K562 (cell line): ENCODE data around the gene G6PC1. TPM values are rescaled to one million over a fixed set of nuclear protein-coding genes. Genes with fewer than 3 reads are reported as not detected.

Source experiments
- ATAC-seq: fragments of 200-7000 bp; cut with Tn5 transposase; 3 replicates; pipeline ENCODE4 v1.9.1; 2020; ENCODE audit warnings: moderate library complexity
- BruUV-seq: library from RNA; stranded (reverse); fragments of 400-500 nt; replicated peaks from 2 replicates; lab custom pipeline; 2021; lab: Mats Ljungman, UMichigan
- CTCF ChIA-PET: fragments of 300-600 bp; formaldehyde crosslinking; extraction: SDS; loops from one replicate; lab custom pipeline; 2021; ENCODE audit warnings: low intra/inter-chr PET ratio; lab: Yijun Ruan, JAX
- POLR2A ChIA-PET: fragments of 300-600, 350-650 bp; sonication (Branson Sonifier 250); formaldehyde crosslinking; extraction: SDS; loops from one replicate; lab custom pipeline; 2021; ENCODE audit warnings: antibody characterized with exemption, inconsistent platforms; lab: Yijun Ruan, JAX
- DNase-seq, 4 experiments: peaks; one replicate each; pipeline versions ENCODE4 v3.0.0 to v3.0.0-alpha.2; 2011 to 2018; ENCODE audit warnings: low spot score in 3 of 4, mixed read lengths in 3 of 4; ENCODE audit errors: extremely low read depth in 1 of 4
- FAIRE-seq: peaks from 2 replicates; lab custom pipeline; 2011; peaks lifted over from hg19 to GRCh38; lab: Jason Lieb, UNC
- H2AFZ ChIP-seq: 2 replicates; pipeline ENCODE4 v1.6.0; 2011; ENCODE audit warnings: low read depth, low read length, control low read depth, inconsistent platforms
- H3K27ac ChIP-seq: fragments of 200-600 bp; 3 replicates; pipeline ENCODE4 v1.8.0; 2011; ENCODE audit warnings: low read depth, mild to moderate bottlenecking, control low read depth, inconsistent platforms, low read length, moderate library complexity, mixed read lengths; ENCODE audit errors: extremely low read depth
- H3K27me3 ChIP-seq, 2 experiments: fragments of 300-600 bp in 1 of 2; 2 replicates in 1 of 2; 3 replicates in 1 of 2; pipeline versions ENCODE4 v1.6.0 to v1.8.0; 2011; ENCODE audit warnings: inconsistent platforms in 2 of 2, low read length in 2 of 2, mild to moderate bottlenecking in 1 of 2, mixed read lengths in 1 of 2, moderate library complexity in 1 of 2; ENCODE audit not compliant: control insufficient read depth in 2 of 2, insufficient read depth in 2 of 2
- H3K36me3 ChIP-seq: fragments of 300-600 bp; 3 replicates; pipeline ENCODE4 v1.8.0; 2011; ENCODE audit warnings: mild to moderate bottlenecking, low read length, inconsistent platforms; ENCODE audit not compliant: control insufficient read depth, insufficient read depth
- H3K4me1 ChIP-seq, 2 experiments: fragments of 200-600 bp in 1 of 2; replicated peaks in 1 of 2; 2 replicates in 1 of 2; 3 replicates in 1 of 2; pipeline versions ENCODE4 v1.5.1 to v1.8.0; 2011; ENCODE audit warnings: inconsistent platforms in 2 of 2, low read length in 2 of 2, mild to moderate bottlenecking in 1 of 2, mixed read lengths in 1 of 2, moderate library complexity in 1 of 2; ENCODE audit not compliant: control insufficient read depth in 2 of 2, insufficient read depth in 2 of 2
- H3K4me2 ChIP-seq: 2 replicates; pipeline ENCODE4 v1.6.1; 2011; ENCODE audit warnings: low read length, control low read depth, inconsistent platforms, mixed read lengths; ENCODE audit not compliant: insufficient read depth
- H3K4me3 ChIP-seq: fragments of 200-600 bp; sonication (generic), shearing (Covaris generic); 2 replicates; pipeline ENCODE4 v1.5.1; 2016; ENCODE audit warnings: control low read depth, inconsistent platforms
- H3K79me2 ChIP-seq: fragments of 200-600 bp; 3 replicates; pipeline ENCODE4 v1.8.0; 2011; ENCODE audit warnings: low read length, inconsistent platforms; ENCODE audit not compliant: control insufficient read depth, insufficient read depth
- H3K9ac ChIP-seq, 2 experiments: 2 replicates each; pipeline versions ENCODE4 v1.6.0 to v1.6.1; 2011; ENCODE audit warnings: low read depth in 2 of 2, low read length in 2 of 2, control low read depth in 1 of 2, inconsistent platforms in 1 of 2, mild to moderate bottlenecking in 1 of 2, mixed read lengths in 1 of 2; ENCODE audit not compliant: insufficient read depth in 1 of 2
- H3K9me1 ChIP-seq: one replicate; pipeline ENCODE4 v1.6.0; 2011; ENCODE audit warnings: inconsistent platforms, mild to moderate bottlenecking, low read length, moderate library complexity; ENCODE audit not compliant: control insufficient read depth, insufficient read depth
- H3K9me3 ChIP-seq: replicated peaks from 2 replicates; pipeline ENCODE4 v1.5.1; 2011; ENCODE audit warnings: low read depth, low read length, inconsistent platforms; ENCODE audit not compliant: control insufficient read depth, insufficient read depth
- H4K20me1 ChIP-seq: replicated peaks from 2 replicates; pipeline ENCODE4 v1.6.1; 2011; ENCODE audit warnings: low read length, inconsistent platforms, mixed read lengths; ENCODE audit not compliant: control insufficient read depth, insufficient read depth
- BCL6 ChIP-seq: fragments of 250-450 bp; sonication (Bioruptor Pico); IDR thresholded peaks from 2 replicates; pipeline ENCODE4 v1.4.0; 2020
- HOXB6 ChIP-seq: fragments of 250-450 bp; sonication (Bioruptor Pico); IDR thresholded peaks from 2 replicates; pipeline ENCODE4 v1.5.1; 2022; ENCODE audit warnings: mild to moderate bottlenecking, borderline replicate concordance
- KAT2B ChIP-seq: IDR thresholded peaks from one replicate; pipeline ENCODE4 v1.6.1; 2012; ENCODE audit warnings: low read depth, mild to moderate bottlenecking, control low read depth, inconsistent platforms, low read length, moderate library complexity
- MEF2A ChIP-seq: IDR thresholded peaks from 2 replicates; pipeline ENCODE4 v1.6.1; 2011; ENCODE audit warnings: low read depth, mild to moderate bottlenecking, low read length, moderate library complexity; ENCODE audit not compliant: control insufficient read depth
- STAG1 ChIP-seq: sonication (generic); formaldehyde crosslinking; IDR thresholded peaks from 2 replicates; pipeline ENCODE4 v1.5.0; 2020; ENCODE audit warnings: missing genetic modification reagents, borderline replicate concordance
- TBL1XR1 ChIP-seq, 2 experiments: IDR thresholded peaks; 2 replicates each; pipeline ENCODE4 v1.6.1; 2012; ENCODE audit warnings: improper control_type of control experiment in 2 of 2, low read length in 2 of 2, mild to moderate bottlenecking in 1 of 2
- ZNF445 ChIP-seq: fragments of 250-450 bp; sonication (Bioruptor Pico); IDR thresholded peaks from 2 replicates; pipeline ENCODE4 v1.4.0; 2020; ENCODE audit warnings: low read depth, mild to moderate bottlenecking, moderate library complexity
- WGBS: fragments of 100-300 bp; shearing (Covaris generic); methylation state at CpG from one replicate; pipeline ENCODE4 v1.1.6; 2016; ENCODE audit warnings: low coverage, mixed read lengths; ENCODE audit not compliant: insufficient coverage; ENCODE audit errors: missing lambda C conversion rate; 5-methylcytosine and 5-hydroxymethylcytosine counted together
- in situ Hi-C: fragments of 300-500 bp; cut with MboI; formaldehyde crosslinking; loops from 4 replicates; pipeline ENCODE4 v1.15.0; 2018; ENCODE audit warnings: inconsistent platforms, mixed read lengths
- intact Hi-C: fragments of 100-400 bp; cut with micrococcal nuclease; formaldehyde crosslinking; loops from 2 replicates; pipeline ENCODE4 v1.14.2; 2022
- polyA plus RNA-seq, 8 experiments: library from polyadenylated mRNA; depleted of rRNA in 4 of 8; stranded (reverse) in 5 of 8; unstranded in 3 of 8; fragments of >200 nt; fragmentation: Nextera tagmentation in 2 of 8; fragmentation: Illumina TruSeq in 1 of 8; extraction: Ambion mirVana in 2 of 8; extraction: Trizol in 1 of 8; gene quantifications; 2 replicates each; pipeline versions ENCODE4 v1.2.1 to v1.2.3, GENCODE V29; 2011 to 2014; ENCODE audit warnings: inconsistent platforms in 1 of 8, missing spikeins in 1 of 8
- total RNA-seq, 7 experiments: library from RNA; depleted of rRNA in 6 of 7; stranded (reverse); fragments of >200 nt in 6 of 7; fragmentation: Illumina TruSeq in 2 of 7; extraction: Trizol in 2 of 7; gene quantifications; 2 replicates each; pipeline versions ENCODE4 v1.2.1 to v1.2.3, GENCODE V29; 2011 to 2021; ENCODE audit warnings: low replicate concordance in 1 of 7
- TF ChIP-seq, protein P1 (sequence below): fragments of 450-650 bp; conservative IDR thresholded peaks from 2 replicates; pipeline ENCODE4 v1.6.1; 2016; ENCODE audit warnings: missing genetic modification characterization, low read depth, mild to moderate bottlenecking, control low read depth, missing compliant biosample characterization
- TF ChIP-seq, protein P2 (sequence below): fragments of 450-650 bp; IDR thresholded peaks from 2 replicates; pipeline ENCODE4 v1.6.1; 2016; ENCODE audit warnings: low read depth, mild to moderate bottlenecking, moderate library complexity
- TF ChIP-seq, protein P3 (sequence below): fragments of 450-650 bp; IDR thresholded peaks from 2 replicates; pipeline ENCODE4 v1.7.1; 2018; ENCODE audit warnings: mild to moderate bottlenecking, low read depth; ENCODE audit not compliant: partially characterized antibody
- TF ChIP-seq, protein P4 (sequence below): fragments of 200-400 bp; formaldehyde crosslinking; IDR thresholded peaks from 2 replicates; pipeline ENCODE4 v1.6.1; 2017; ENCODE audit warnings: mild to moderate bottlenecking, low read depth, low read length, moderate library complexity

Gene G6PC1
- total and polyA plus RNA-seq, 9 of the 15 experiments (the other 6 are each of a cell fraction or from before 2014, with no cell fraction given), result not detected

DNA sequence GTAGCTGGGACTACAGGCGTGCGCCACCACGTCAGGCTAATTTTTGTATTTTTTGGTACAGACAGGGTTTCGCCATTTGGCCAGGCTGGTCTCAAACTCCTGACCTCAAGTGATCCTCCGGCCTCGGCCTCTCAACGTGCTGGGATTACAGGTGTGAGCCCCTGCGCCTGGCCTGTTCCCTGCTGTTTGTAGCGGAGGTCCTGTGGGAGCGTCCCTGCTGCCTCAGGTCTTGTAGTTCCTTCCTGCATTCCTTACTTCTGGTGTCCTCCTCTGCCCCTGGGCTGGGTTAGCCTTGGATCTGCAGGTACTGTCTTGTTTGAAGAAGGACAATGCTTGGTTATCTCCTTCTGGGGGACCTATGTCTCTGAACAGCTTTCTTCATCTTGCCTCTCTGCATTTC, 23.6 kb upstream of the G6PC1 start:
- FAIRE-seq (no peak), ATAC-seq (no peak), DNase-seq (no peak)
- H3K9me3 ChIP-seq, result no peaks in the 10 kb centered on the region
- H3K9me1 ChIP-seq, result no peaks in the 10 kb centered on the region
- in situ Hi-C loops (no loop called here), intact Hi-C loops (no loop called here)
- no peak overlapping the region for H3K4me2 ChIP-seq
- no peak overlapping the region for H3K27ac ChIP-seq
- CTCF ChIA-PET, result no interaction called here
- 41% methylated on average over 8 of the region's 10 CpGs for WGBS
- H4K20me1 ChIP-seq, result 0 out of 2 replicates have a peak, but pooled peaks cover 3% of the 10 kb centered on the region
- H2AFZ ChIP-seq, result no peak overlapping the region
- no peaks in the 10 kb centered on the region for H3K79me2 ChIP-seq
- H3K9ac ChIP-seq, result no peak overlapping the region
- H3K27me3 ChIP-seq, result peaks cover 19 to 30% of the 10 kb centered on the region in 2 experiments; a peak in 4 of 5 replicates
- no peak for TF ChIP-seq ZNF445 (CRISPR knock-in tag)
- TF ChIP-seq KAT2B, result no peak
- no peak for TF ChIP-seq TBL1XR1 (IDR thresholded peaks at IDR 0.05; ENCODE audit: low read length in 2 of 2)
- TF ChIP-seq, protein P1, sequence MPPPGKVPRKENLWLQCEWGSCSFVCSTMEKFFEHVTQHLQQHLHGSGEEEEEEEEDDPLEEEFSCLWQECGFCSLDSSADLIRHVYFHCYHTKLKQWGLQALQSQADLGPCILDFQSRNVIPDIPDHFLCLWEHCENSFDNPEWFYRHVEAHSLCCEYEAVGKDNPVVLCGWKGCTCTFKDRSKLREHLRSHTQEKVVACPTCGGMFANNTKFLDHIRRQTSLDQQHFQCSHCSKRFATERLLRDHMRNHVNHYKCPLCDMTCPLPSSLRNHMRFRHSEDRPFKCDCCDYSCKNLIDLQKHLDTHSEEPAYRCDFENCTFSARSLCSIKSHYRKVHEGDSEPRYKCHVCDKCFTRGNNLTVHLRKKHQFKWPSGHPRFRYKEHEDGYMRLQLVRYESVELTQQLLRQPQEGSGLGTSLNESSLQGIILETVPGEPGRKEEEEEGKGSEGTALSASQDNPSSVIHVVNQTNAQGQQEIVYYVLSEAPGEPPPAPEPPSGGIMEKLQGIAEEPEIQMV (tag), result no peak
- TF ChIP-seq, protein P2, sequence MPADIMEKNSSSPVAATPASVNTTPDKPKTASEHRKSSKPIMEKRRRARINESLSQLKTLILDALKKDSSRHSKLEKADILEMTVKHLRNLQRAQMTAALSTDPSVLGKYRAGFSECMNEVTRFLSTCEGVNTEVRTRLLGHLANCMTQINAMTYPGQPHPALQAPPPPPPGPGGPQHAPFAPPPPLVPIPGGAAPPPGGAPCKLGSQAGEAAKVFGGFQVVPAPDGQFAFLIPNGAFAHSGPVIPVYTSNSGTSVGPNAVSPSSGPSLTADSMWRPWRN, result no peak
- no peak for TF ChIP-seq STAG1 (CRISPR knock-in tag)
- no peak for TF ChIP-seq HOXB6 (CRISPR knock-in tag)
- TF ChIP-seq, protein P3, sequence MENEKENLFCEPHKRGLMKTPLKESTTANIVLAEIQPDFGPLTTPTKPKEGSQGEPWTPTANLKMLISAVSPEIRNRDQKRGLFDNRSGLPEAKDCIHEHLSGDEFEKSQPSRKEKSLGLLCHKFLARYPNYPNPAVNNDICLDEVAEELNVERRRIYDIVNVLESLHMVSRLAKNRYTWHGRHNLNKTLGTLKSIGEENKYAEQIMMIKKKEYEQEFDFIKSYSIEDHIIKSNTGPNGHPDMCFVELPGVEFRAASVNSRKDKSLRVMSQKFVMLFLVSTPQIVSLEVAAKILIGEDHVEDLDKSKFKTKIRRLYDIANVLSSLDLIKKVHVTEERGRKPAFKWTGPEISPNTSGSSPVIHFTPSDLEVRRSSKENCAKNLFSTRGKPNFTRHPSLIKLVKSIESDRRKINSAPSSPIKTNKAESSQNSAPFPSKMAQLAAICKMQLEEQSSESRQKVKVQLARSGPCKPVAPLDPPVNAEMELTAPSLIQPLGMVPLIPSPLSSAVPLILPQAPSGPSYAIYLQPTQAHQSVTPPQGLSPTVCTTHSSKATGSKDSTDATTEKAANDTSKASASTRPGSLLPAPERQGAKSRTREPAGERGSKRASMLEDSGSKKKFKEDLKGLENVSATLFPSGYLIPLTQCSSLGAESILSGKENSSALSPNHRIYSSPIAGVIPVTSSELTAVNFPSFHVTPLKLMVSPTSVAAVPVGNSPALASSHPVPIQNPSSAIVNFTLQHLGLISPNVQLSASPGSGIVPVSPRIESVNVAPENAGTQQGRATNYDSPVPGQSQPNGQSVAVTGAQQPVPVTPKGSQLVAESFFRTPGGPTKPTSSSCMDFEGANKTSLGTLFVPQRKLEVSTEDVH, result no peak
- TF ChIP-seq, protein P4, sequence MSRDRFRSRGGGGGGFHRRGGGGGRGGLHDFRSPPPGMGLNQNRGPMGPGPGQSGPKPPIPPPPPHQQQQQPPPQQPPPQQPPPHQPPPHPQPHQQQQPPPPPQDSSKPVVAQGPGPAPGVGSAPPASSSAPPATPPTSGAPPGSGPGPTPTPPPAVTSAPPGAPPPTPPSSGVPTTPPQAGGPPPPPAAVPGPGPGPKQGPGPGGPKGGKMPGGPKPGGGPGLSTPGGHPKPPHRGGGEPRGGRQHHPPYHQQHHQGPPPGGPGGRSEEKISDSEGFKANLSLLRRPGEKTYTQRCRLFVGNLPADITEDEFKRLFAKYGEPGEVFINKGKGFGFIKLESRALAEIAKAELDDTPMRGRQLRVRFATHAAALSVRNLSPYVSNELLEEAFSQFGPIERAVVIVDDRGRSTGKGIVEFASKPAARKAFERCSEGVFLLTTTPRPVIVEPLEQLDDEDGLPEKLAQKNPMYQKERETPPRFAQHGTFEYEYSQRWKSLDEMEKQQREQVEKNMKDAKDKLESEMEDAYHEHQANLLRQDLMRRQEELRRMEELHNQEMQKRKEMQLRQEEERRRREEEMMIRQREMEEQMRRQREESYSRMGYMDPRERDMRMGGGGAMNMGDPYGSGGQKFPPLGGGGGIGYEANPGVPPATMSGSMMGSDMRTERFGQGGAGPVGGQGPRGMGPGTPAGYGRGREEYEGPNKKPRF, result no peak
- TF ChIP-seq MEF2A, result no peak
- TF ChIP-seq BCL6 (CRISPR knock-in tag), result no peak
- BruUV-seq, result no TSS peak
- H3K36me3 ChIP-seq, result no peaks in the 10 kb centered on the region
- POLR2A ChIA-PET, result no interaction called here
- H3K4me1 ChIP-seq, result peaks cover 2 to 23% of the 10 kb centered on the region in 2 experiments; a peak in 2 of 5 replicates
- no peak overlapping the region for H3K4me3 ChIP-seq
